ENCODE results near the gene SPOP. TPM values are rescaled to one million over a fixed set of nuclear protein-coding genes. Genes with fewer than 3 reads are reported as not detected.

SPOP gene
- total RNA-seq, 8 experiments from 2014 or later = 39.4 to 61.7 (median 45.4) TPM

GRCh38 chr17:49707608-49708514 is 30.0 kb upstream of the SPOP start, which contains the start of gene SLC35B1:
Gene SLC35B1, minus strand, starts transcription at chr17:49707964. Its CDS starts 131 bp downstream, at chr17:49707833.
- 0 to 3% (median 0%) methylated on average over 1 to 12 of the region's 53 CpGs; no CpG with 5 or more reads in 1 of the 10 experiments for WGBS, 10 experiments
- ATAC-seq (replicated peaks in 6 of 8) = peak; percentile 95 to 99 (median 98)
- peaks cover 7% of the 10 kb centered on the region in 2 donors for H3K4me1 ChIP-seq (replicated peaks in 1 of 2)
- H3K27ac ChIP-seq = peak within 1 kb of the TSS; percentile 98 to 99
- in situ Hi-C loops (cut with MboI; ENCODE audit: low pct_unique_long_range_greater_than_20kb in 2 of 9, low sequenced_read_pairs in 9 of 9, unreplicated experiment in 9 of 9) = no loop called here
- peak within 1 kb of the TSS; percentile 72 to 98 (median 91) for H3K4me3 ChIP-seq

- no peak for ATAC-seq (replicated peaks in 6 of 8)
- peak overlapping the region; percentile 98 to 99 for H3K27ac ChIP-seq
- in situ Hi-C loops (cut with MboI; ENCODE audit: low pct_unique_long_range_greater_than_20kb in 2 of 9, low sequenced_read_pairs in 9 of 9, unreplicated experiment in 9 of 9) = no loop called here
- peaks cover 7% of the 10 kb centered on the region in 2 donors for H3K4me1 ChIP-seq (replicated peaks in 1 of 2)
- H3K4me3 ChIP-seq = peak overlapping the region; percentile 72 to 98 (median 91)
- WGBS, 10 experiments = 0 to 10% (median 1%) methylated on average over 4 to 12 of the region's 12 CpGs
These were observed 29.3 kb upstream of the SPOP start for GRCh38 chr17:49707246-49707607.

GRCh38 chr17:49705254-49705653 is 27.4 kb upstream of the SPOP start:
- ATAC-seq (replicated peaks in 6 of 8) = no peak
- in situ Hi-C loops (cut with MboI; ENCODE audit: low pct_unique_long_range_greater_than_20kb in 2 of 9, low sequenced_read_pairs in 9 of 9, unreplicated experiment in 9 of 9) = no loop called here

GRCh38 chr17:49703557-49704277 is 25.8 kb upstream of the SPOP start:
- peak in 1 of 8 experiments; percentile 24 for ATAC-seq (replicated peaks in 6 of 8)
- 51 to 100% (median 70%) methylated on average over 1 to 4 of the region's 6 CpGs; no CpG with 5 or more reads in 3 of the 10 experiments for WGBS, 10 experiments
- peaks cover 7% of the 10 kb centered on the region in 2 donors for H3K4me1 ChIP-seq (replicated peaks in 1 of 2)
- H3K27ac ChIP-seq = no peak overlapping the region
- no peak overlapping the region for H3K4me3 ChIP-seq
- in situ Hi-C loops (cut with MboI; ENCODE audit: low pct_unique_long_range_greater_than_20kb in 2 of 9, low sequenced_read_pairs in 9 of 9, unreplicated experiment in 9 of 9) = no loop called here

More at GRCh38 chr17:49705254-49705653, 27.4 kb upstream of the SPOP start:
- Histone ChIP-seq H3K4me1 (replicated peaks in 1 of 2) (peaks cover 7% of the 10 kb centered on the region in 2 donors), H3K4me3 (no peak overlapping the region), H3K27ac (no peak overlapping the region)

DNA sequence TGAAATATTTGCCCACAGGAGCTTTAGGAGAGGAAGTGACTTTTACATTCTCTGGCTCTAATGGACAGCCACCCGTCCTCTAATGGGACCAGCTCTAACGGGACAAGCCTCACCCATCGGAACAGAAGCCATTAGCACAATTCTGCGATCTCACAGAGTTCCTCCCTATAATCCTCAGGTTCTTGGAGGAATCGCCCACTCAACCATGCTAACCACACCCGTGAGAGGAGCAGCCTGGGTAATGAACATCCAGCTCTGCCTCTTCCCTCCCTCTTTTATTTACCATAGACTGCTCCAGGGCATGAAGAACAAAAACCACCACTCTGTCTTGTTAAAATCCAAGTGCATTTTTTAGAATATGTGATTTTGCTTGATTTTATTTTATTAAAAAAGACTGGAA is 23.1 kb upstream of the SPOP start:
- H3K4me1 ChIP-seq (replicated peaks in 1 of 2) = no peaks in the 10 kb centered on the region
- WGBS, 10 experiments = 10 to 100% (median 59%) methylated on average over 1 to 6 of the region's 6 CpGs; no CpG with 5 or more reads in 2 of the 10 experiments
- in situ Hi-C loops (cut with MboI; ENCODE audit: low pct_unique_long_range_greater_than_20kb in 2 of 9, low sequenced_read_pairs in 9 of 9, unreplicated experiment in 9 of 9) = no loop called here
- peak in 3 of 8 experiments; percentile 96 to 98 (median 98) for ATAC-seq (replicated peaks in 6 of 8)
- no peak overlapping the region for H3K27ac ChIP-seq
- no peak overlapping the region for H3K4me3 ChIP-seq

- H3K27ac ChIP-seq = no peak overlapping the region
- H3K4me3 ChIP-seq = no peak overlapping the region
- H3K4me1 ChIP-seq (replicated peaks in 1 of 2) = no peaks in the 10 kb centered on the region
- in situ Hi-C loops (cut with MboI; ENCODE audit: low pct_unique_long_range_greater_than_20kb in 2 of 9, low sequenced_read_pairs in 9 of 9, unreplicated experiment in 9 of 9) = loop anchor here (5.0 to 25.0 kb wide), 5 partner anchors 125 to 288 kb away; partner anchors contain the start of genes PHB1 (in 4 of the 9) and NXPH3 (in 2 of the 9)
- 50 to 100% (median 80%) methylated on average over 1 to 6 of the region's 8 CpGs; no CpG with 5 or more reads in 3 of the 10 experiments for WGBS, 10 experiments
- ATAC-seq (replicated peaks in 6 of 8) = no peak
These were observed 22.2 kb upstream of the SPOP start for GRCh38 chr17:49699966-49700575.

- H3K4me1 ChIP-seq (replicated peaks in 1 of 2) = no peaks in the 10 kb centered on the region
- H3K27ac ChIP-seq = no peak overlapping the region
- ATAC-seq (replicated peaks in 6 of 8) = no peak
- 20 to 74% (median 48%) methylated on average over 1 to 6 of the region's 6 CpGs; no CpG with 5 or more reads in 2 of the 10 experiments for WGBS, 10 experiments
- in situ Hi-C loops (cut with MboI; ENCODE audit: low pct_unique_long_range_greater_than_20kb in 2 of 9, low sequenced_read_pairs in 9 of 9, unreplicated experiment in 9 of 9) = loop anchor here (5.0 to 25.0 kb wide), 5 partner anchors 123 to 286 kb away; partner anchors contain the start of genes PHB1 (in 4 of the 9) and NXPH3 (in 2 of the 9)
- H3K4me3 ChIP-seq = no peak overlapping the region
These were observed 20.1 kb upstream of the SPOP start for GRCh38 chr17:49698005-49698404.

DNA sequence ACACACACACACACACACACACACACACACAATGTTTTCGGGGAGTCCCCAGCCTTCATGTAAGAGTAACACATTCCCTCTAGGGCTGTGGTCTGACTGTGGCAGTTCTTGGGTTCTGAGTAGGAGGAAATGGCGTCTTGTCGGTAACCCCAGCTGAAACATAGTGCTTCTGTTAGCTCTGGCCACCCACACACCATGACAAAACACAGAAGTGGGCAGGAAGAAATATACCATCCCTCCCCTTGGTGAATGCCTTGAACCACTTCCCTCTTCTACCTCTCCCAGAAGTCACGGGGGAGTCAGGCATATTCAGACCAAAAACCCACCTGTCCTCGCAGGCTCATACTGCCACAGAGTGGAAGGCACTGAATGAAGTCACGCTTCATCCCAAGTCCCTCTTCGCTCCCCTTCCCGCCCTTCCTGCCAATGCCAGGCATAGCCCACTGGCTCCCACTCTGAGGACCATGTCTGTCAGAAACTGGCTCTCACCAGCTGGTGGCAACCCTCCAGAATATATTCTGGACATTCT is 18.4 kb upstream of the SPOP start:
- in situ Hi-C loops (cut with MboI; ENCODE audit: low pct_unique_long_range_greater_than_20kb in 2 of 9, low sequenced_read_pairs in 9 of 9, unreplicated experiment in 9 of 9) = loop anchor here (5.0 to 25.0 kb wide), 5 partner anchors 121 to 284 kb away; partner anchors contain the start of genes PHB1 (in 4 of the 9) and NXPH3 (in 2 of the 9)
- no peak overlapping the region for H3K4me3 ChIP-seq
- H3K4me1 ChIP-seq (replicated peaks in 1 of 2) = no peaks in the 10 kb centered on the region
- H3K27ac ChIP-seq = no peak overlapping the region
- ATAC-seq (replicated peaks in 6 of 8) = no peak
- 45 to 100% (median 90%) methylated on average over 1 to 5 of the region's 8 CpGs; no CpG with 5 or more reads in 5 of the 10 experiments for WGBS, 10 experiments

GRCh38 chr17:49695698-49696232 is 17.9 kb upstream of the SPOP start:
- WGBS, 10 experiments = 0 to 100% (median 45%) methylated on average over 1 to 4 of the region's 5 CpGs
- Histone ChIP-seq H3K4me3 (no peak overlapping the region), H3K27ac (no peak overlapping the region), H3K4me1 (replicated peaks in 1 of 2) (no peaks in the 10 kb centered on the region)
- ATAC-seq (replicated peaks in 6 of 8) = no peak
- in situ Hi-C loops (cut with MboI; ENCODE audit: low pct_unique_long_range_greater_than_20kb in 2 of 9, low sequenced_read_pairs in 9 of 9, unreplicated experiment in 9 of 9) = loop anchor here (5.0 to 25.0 kb wide), 5 partner anchors 121 to 283 kb away; partner anchors contain the start of genes PHB1 (in 4 of the 9) and NXPH3 (in 2 of the 9)

GRCh38 chr17:49694847-49695697 is 17.2 kb upstream of the SPOP start:
- H3K4me1 ChIP-seq (replicated peaks in 1 of 2) = no peaks in the 10 kb centered on the region
- no peak overlapping the region for H3K27ac ChIP-seq
- WGBS, 10 experiments = 0 to 57% (median 34%) methylated on average over 1 to 16 of the region's 16 CpGs; no CpG with 5 or more reads in 2 of the 10 experiments
- in situ Hi-C loops (cut with MboI; ENCODE audit: low pct_unique_long_range_greater_than_20kb in 2 of 9, low sequenced_read_pairs in 9 of 9, unreplicated experiment in 9 of 9) = loop anchor here (5.0 to 25.0 kb wide), 5 partner anchors 120 to 283 kb away; partner anchors contain the start of genes PHB1 (in 4 of the 9) and NXPH3 (in 2 of the 9)
- no peak overlapping the region for H3K4me3 ChIP-seq
- ATAC-seq (replicated peaks in 6 of 8) = peak in 6 of 8 experiments; percentile 25 to 52 (median 34)

DNA sequence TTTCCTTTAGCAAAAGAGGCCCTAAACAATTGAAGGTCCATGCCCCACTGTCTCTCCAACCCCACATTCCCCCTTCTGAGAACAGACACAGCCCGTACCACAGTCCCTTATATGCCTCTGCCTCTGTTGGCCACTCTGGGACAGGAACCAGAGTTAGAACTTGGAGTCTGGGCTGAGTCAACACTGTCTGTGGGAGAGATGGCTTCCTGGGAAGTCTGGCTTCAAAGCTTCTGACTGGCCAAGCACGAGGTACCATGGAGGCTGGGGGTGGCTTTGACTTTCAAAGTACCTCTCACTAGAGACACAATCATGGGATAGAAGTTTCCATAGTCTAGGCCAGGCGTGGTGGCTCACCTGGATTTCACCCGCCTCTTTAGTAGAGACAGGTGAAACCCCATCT is 14.9 kb upstream of the SPOP start:
- in situ Hi-C loops (cut with MboI; ENCODE audit: low pct_unique_long_range_greater_than_20kb in 2 of 9, low sequenced_read_pairs in 9 of 9, unreplicated experiment in 9 of 9) = loop anchor here (5.0 to 25.0 kb wide), 5 partner anchors 118 to 280 kb away; partner anchors contain the start of genes PHB1 (in 4 of the 9) and NXPH3 (in 2 of the 9)
- no peak for ATAC-seq (replicated peaks in 6 of 8)
- H3K4me3 ChIP-seq = no peak overlapping the region
- WGBS, 10 experiments = 50 to 100% (median 85%) methylated on average over 1 to 2 of the region's 4 CpGs; no CpG with 5 or more reads in 4 of the 10 experiments
- no peaks in the 10 kb centered on the region for H3K4me1 ChIP-seq (replicated peaks in 1 of 2)
- no peak overlapping the region for H3K27ac ChIP-seq
